ENCODE measurements around the gene SEC14L2.

- TF ChIP-seq POLR2A (IDR thresholded peaks at IDR 0.05), result no peak
- TF ChIP-seq, protein P1, sequence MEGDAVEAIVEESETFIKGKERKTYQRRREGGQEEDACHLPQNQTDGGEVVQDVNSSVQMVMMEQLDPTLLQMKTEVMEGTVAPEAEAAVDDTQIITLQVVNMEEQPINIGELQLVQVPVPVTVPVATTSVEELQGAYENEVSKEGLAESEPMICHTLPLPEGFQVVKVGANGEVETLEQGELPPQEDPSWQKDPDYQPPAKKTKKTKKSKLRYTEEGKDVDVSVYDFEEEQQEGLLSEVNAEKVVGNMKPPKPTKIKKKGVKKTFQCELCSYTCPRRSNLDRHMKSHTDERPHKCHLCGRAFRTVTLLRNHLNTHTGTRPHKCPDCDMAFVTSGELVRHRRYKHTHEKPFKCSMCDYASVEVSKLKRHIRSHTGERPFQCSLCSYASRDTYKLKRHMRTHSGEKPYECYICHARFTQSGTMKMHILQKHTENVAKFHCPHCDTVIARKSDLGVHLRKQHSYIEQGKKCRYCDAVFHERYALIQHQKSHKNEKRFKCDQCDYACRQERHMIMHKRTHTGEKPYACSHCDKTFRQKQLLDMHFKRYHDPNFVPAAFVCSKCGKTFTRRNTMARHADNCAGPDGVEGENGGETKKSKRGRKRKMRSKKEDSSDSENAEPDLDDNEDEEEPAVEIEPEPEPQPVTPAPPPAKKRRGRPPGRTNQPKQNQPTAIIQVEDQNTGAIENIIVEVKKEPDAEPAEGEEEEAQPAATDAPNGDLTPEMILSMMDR (IDR thresholded peaks at IDR 0.05), result no peak
These were observed 44.3 kb downstream of the SEC14L2 start for GRCh38 chr22:30441088-30441487.

Measured in adrenal gland (tissue), 5 donors.